GM21447 (cell line): ENCODE results near the gene TAS2R39.

Source experiments
- ATAC-seq: cut with Tn5 transposase; IDR thresholded peaks from one replicate; pipeline ENCODE4 v1.9.1; 2021; ENCODE audit not compliant: unreplicated experiment

The TAS2R39 gene

GRCh38 chr7:143214789-143215679 is 31.8 kb downstream of the TAS2R39 start:
- ATAC-seq: peak; percentile 88

DNA sequence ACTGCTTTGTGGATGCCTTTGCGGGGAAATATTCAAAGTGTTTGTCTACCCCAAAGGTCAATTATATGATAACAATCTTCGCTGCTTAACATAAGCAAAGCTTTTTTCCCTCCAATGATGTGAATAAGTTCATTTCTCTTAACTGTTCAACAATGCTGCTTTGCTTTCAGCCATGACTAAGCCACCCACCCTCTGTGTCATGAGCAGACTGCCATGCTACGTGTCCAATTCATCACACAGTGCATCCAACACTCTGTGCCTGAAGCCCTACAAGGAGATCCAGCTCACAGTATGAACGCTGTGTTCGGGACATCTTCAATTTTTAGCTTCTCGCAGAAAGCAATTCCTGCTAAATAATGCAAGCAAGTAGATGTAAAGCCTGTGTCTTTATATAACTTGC is 32.9 kb downstream of the TAS2R39 start:
- no peak for ATAC-seq

DNA sequence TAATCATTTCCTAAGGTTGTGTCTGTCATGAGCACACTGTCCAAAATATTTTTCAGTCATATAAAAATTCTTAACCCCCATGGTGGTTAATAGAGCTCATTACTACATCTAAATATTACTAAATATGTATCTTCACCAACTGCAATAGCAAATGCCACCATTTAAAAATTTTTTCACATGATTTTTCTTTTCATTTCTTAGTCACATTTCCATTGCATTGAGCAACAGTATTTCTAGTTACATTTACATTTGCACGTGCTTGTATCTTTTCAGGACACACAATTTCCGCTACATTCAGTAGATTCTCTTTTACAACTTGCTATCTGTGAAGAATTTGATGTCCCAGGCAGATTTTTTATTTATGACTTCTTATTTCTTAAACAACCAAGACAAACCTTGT is 33.5 kb downstream of the TAS2R39 start:
- no peak for ATAC-seq

DNA sequence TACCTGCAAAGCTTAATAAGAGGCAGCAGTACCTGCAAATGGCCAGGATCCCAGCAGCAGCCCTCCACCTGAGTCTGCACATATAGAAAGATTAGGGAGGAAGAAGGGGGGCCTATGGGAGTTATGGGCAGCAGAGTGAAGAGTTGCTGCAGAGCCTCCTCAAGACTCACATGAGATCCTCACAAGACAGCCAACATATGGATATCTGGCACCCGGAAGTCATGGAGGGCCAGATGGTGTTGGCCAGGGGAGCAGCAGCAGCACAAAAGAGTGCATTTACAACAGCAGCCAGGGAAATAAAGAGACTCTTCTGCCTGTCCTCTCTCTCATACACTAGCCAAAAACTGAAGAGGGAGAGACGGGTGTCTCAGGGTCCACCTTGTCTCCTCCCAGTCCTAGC is 34.6 kb downstream of the TAS2R39 start:
- no peak for ATAC-seq

DNA sequence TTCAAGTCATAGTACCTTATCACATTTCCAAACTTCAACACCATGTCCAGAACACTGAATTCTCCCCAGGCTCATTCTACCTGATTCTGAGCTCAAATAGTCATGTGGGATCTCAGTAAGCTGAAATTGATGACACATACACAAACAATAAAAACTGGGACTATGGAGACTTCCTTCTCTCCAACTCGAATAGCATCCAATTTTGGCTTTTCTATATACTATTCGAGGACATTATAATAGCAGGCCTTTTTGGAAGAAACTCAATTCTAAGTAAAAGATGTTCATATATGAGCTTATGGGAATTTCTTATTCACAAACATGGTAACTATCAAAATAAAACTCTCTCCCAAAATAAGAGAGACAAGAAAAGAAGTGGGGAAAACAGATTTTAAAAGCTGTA is 38.1 kb downstream of the TAS2R39 start:
- ATAC-seq: no peak

GRCh38 chr7:143221737-143222136 is 38.5 kb downstream of the TAS2R39 start, which contains the start of gene TAS2R40:
Gene TAS2R40 (plus strand): TSS chr7:143222037. CDS start chr7:143222079, 42 bp downstream.
- ATAC-seq: no peak

DNA sequence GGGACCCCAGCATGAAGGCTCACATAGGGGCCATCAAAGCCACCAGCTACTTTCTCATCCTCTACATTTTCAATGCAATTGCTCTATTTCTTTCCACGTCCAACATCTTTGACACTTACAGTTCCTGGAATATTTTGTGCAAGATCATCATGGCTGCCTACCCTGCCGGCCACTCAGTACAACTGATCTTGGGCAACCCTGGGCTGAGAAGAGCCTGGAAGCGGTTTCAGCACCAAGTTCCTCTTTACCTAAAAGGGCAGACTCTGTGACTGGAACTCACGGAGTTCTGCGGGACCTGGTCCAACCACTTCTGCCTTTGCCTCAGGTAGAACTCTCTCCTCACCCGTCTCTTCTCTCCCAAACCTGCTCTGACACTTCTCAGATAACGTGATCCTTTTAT is 39.6 kb downstream of the TAS2R39 start:
- ATAC-seq: no peak

DNA sequence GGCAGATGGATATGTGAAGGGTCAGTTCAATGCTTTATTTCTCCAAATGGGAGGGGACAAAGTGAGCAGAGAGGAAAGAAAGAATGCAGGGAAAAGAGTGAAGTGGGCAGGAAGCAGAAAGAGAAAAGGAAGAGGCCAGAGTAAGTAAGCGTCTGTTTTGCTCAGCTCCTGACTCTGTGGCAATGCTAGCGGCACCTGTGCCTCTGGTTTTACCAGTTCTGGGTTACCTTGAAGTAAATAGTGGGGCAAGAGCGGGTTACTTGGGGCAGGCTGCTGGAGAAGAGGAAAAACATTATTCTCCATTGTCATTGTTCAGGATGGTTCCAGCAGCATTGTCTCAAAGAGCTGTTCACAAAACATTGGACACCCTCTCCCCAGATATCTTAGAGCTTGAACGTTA is 40.6 kb downstream of the TAS2R39 start:
- ATAC-seq: no peak

DNA sequence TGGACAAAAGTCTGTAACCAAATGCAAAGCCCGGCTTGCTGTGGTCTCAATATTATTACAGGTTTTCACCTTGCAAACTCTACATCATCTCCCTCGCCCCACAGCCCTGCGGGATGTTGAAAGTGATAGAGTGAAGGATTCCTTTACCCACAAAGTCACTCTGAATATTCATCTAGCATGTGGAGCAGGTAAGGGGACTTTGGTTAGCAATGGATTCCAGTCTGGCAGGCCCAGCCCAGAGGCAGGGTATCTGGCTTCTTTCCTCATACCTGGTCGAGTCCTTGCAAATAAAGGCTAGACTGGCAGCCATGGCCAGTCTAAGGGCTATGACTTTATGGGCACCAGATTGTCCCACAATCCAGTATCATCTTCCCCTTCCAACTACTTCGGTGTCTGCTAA is 41.8 kb downstream of the TAS2R39 start:
- no peak for ATAC-seq

DNA sequence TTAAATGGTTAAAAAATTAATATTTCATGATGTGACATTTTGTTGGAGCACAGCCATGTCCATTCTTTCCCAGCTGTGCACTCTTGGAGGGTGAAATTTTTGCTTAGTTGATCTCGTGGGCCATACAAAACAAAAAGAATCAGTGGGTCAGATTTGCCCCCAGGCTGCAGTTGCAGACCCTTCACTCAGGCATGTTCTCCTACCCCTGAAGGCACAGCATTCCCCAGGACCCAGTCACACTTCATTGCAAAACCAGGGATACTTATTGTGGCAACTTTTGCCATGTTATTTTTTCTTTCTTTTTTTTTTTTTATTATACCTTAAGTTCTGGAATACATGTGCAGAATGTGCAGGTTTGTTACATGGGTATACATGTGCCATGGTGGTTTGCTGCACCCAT is 44.6 kb downstream of the TAS2R39 start:
- no peak for ATAC-seq

DNA sequence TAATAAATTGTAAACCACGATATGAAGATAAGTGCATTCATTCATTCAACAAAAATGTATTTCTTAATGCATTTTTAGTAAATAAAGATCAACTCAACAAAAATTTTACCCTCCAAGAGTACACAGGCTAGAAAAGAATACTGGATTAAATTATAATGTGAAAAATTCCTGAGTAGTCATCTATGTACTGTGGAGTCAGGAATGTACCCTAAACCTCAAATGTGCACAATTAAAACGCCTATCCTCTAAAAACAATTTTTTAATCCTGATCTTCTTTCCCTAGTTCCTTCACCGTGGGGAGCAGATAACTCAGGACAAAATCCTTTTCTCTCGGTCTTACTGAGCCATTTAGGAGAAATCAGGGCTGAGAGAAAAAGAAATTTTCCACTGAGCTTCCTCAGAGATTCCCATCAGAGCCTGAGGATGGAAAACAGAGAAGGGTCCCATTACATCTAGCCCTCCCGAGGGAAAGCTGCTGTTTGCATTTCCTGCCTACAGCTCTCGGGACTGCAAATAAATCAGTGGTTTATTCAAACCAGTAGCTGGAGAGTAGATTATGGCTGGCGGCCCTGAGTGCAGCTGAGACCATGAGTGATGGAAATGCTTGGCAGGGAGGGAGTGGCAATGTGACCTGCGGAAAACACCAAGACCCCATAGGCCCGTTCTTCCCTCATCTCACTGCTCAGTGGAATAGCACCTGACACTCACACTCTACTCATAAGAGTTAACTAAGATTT is 46.0 kb downstream of the TAS2R39 start:
- ATAC-seq: no peak

DNA sequence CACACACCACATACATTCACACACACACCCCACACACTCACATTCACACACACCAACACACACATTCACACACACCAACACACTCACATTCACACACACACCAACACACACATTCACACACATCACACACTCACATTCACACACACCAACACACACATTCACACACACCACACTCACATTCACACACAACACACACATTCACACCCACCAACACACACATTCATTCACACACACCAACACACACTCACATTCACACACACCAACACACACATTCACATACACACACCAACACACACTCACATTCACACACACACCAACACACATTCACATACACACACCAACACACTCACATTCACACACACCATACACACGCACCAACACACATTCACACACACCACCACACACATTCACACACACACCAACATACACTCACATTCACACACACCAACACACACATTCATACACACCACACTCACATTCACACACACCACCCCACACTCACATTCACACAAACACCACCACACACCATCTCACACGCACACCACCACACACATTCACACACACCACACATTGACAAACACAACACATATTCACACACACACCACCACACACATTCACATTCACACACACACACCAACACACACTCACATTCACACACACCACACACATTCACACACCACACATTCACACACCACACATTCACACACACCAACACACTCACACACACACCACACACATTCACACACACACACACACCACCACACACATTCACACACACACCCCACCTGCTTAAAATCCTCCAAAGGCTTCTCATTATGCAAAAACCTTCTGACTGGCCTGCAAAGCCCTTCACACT is 47.6 kb downstream of the TAS2R39 start:
- no peak for ATAC-seq
